ENCODE results near the gene DLX6.

- TF ChIP-seq POLR2A (IDR thresholded peaks at IDR 0.05) = no peak
- TF ChIP-seq, protein P1, sequence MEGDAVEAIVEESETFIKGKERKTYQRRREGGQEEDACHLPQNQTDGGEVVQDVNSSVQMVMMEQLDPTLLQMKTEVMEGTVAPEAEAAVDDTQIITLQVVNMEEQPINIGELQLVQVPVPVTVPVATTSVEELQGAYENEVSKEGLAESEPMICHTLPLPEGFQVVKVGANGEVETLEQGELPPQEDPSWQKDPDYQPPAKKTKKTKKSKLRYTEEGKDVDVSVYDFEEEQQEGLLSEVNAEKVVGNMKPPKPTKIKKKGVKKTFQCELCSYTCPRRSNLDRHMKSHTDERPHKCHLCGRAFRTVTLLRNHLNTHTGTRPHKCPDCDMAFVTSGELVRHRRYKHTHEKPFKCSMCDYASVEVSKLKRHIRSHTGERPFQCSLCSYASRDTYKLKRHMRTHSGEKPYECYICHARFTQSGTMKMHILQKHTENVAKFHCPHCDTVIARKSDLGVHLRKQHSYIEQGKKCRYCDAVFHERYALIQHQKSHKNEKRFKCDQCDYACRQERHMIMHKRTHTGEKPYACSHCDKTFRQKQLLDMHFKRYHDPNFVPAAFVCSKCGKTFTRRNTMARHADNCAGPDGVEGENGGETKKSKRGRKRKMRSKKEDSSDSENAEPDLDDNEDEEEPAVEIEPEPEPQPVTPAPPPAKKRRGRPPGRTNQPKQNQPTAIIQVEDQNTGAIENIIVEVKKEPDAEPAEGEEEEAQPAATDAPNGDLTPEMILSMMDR (IDR thresholded peaks at IDR 0.05) = no peak
These were observed 37.9 kb downstream of the DLX6 start for GRCh38 chr7:97043281-97043680.
